HEK293T (cell line): ENCODE measurements around the gene DYNC1LI1.

Source experiments
- CTCF ChIA-PET: fragments of 350-600 bp; formaldehyde crosslinking; extraction: SDS; loops from one replicate; lab custom pipeline; 2021; ENCODE audit warnings: antibody characterized with exemption, inconsistent platforms; lab: Yijun Ruan, JAX
- POLR2A ChIA-PET: fragments of 350-600 bp; formaldehyde crosslinking; extraction: SDS; loops from one replicate; lab custom pipeline; 2020; ENCODE audit warnings: antibody characterized with exemption, inconsistent platforms; lab: Yijun Ruan, JAX
- DNase-seq: peaks from one replicate; pipeline ENCODE4 v3.0.0; 2012; ENCODE audit warnings: mixed read lengths; ENCODE audit errors: extremely low spot score
- ARNT ChIP-seq: fragments of 450-650 bp; IDR thresholded peaks from 2 replicates; pipeline ENCODE4 v1.6.1; 2017; ENCODE audit warnings: mild to moderate bottlenecking
- BHLHE40 ChIP-seq: fragments of 450-650 bp; IDR thresholded peaks from 2 replicates; pipeline ENCODE4 v1.6.1; 2016; ENCODE audit warnings: mild to moderate bottlenecking, moderate library complexity, borderline replicate concordance
- CTBP1 ChIP-seq: fragments of 450-650 bp; IDR thresholded peaks from 2 replicates; pipeline ENCODE4 v1.6.1; 2016; ENCODE audit warnings: borderline replicate concordance
- ELF4 ChIP-seq: fragments of 450-650 bp; IDR thresholded peaks from 2 replicates; pipeline ENCODE4 v1.6.1; 2017; ENCODE audit warnings: antibody characterized with exemption
- FOXA1 ChIP-seq: fragments of 450-650 bp; IDR thresholded peaks from 2 replicates; pipeline ENCODE4 v1.6.1; 2016; ENCODE audit warnings: mild to moderate bottlenecking
- FOXK2 ChIP-seq: fragments of 450-650 bp; IDR thresholded peaks from 2 replicates; pipeline ENCODE4 v1.6.1; 2016; ENCODE audit warnings: mild to moderate bottlenecking
- FOXM1 ChIP-seq: fragments of 450-650 bp; IDR thresholded peaks from 2 replicates; pipeline ENCODE4 v1.6.1; 2017; ENCODE audit warnings: mild to moderate bottlenecking, borderline replicate concordance
- HDGF ChIP-seq: fragments of 450-650 bp; IDR thresholded peaks from 2 replicates; pipeline ENCODE4 v1.6.1; 2017; ENCODE audit warnings: antibody characterized with exemption, borderline replicate concordance
- L3MBTL2 ChIP-seq: fragments of 450-650 bp; conservative IDR thresholded peaks from 2 replicates; pipeline ENCODE4 v1.6.1; 2016; ENCODE audit warnings: mild to moderate bottlenecking
- LEF1 ChIP-seq: fragments of 450-650 bp; IDR thresholded peaks from 2 replicates; pipeline ENCODE4 v1.6.1; 2017; ENCODE audit warnings: mild to moderate bottlenecking, borderline replicate concordance
- NFRKB ChIP-seq: fragments of 450-650 bp; IDR thresholded peaks from 2 replicates; pipeline ENCODE4 v1.6.1; 2016; ENCODE audit warnings: mild to moderate bottlenecking, moderate library complexity
- SP1 ChIP-seq: fragments of 450-650 bp; IDR thresholded peaks from 2 replicates; pipeline ENCODE4 v1.6.1; 2017
- SUZ12 ChIP-seq: fragments of 450-650 bp; IDR thresholded peaks from 2 replicates; pipeline ENCODE4 v1.6.1; 2016; ENCODE audit warnings: mild to moderate bottlenecking
- TARDBP ChIP-seq: fragments of 450-650 bp; IDR thresholded peaks from 2 replicates; pipeline ENCODE4 v1.6.1; 2016
- ZNF384 ChIP-seq: fragments of 450-650 bp; IDR thresholded peaks from 2 replicates; pipeline ENCODE4 v1.6.1; 2016
- TF ChIP-seq, protein P1 (sequence below): fragments of 450-650 bp; IDR thresholded peaks from 2 replicates; pipeline ENCODE4 v1.6.1; 2016

DYNC1LI1 gene

DNA sequence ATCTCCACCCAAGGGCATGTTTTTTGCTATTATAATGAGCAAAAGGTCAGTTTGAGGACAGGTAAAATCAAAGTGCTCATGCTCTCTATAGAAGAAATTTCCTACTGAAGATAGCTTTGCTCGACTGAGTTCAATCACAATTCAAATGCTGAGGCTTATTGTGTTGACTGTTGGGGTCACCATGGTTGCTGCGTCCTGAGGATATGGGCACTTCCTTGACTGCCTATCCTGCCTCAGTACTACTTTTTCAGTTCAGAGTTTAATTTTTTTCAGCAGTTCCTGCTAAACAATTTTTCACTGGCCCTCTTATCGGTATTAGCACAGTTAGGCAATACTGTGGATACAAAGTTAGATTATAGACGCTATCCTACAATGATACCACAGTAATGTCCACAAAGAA lies 64.2 kb downstream of the DYNC1LI1 start:
- POLR2A ChIA-PET: interaction anchor here (1.2 kb wide), 1 partner anchor 179 kb away, joined by 3 read pairs; the partner anchor contains the start of gene CNOT10
- no peak for DNase-seq
- no peak for TF ChIP-seq L3MBTL2
- no peak for TF ChIP-seq LEF1
- no peak for TF ChIP-seq FOXK2
- no peak for TF ChIP-seq FOXM1
- TF ChIP-seq SUZ12: no peak
- TF ChIP-seq HDGF: no peak
- TF ChIP-seq NFRKB: no peak
- no peak for TF ChIP-seq ARNT
- TF ChIP-seq TARDBP: no peak
- no peak for TF ChIP-seq CTBP1
- TF ChIP-seq, protein P1, sequence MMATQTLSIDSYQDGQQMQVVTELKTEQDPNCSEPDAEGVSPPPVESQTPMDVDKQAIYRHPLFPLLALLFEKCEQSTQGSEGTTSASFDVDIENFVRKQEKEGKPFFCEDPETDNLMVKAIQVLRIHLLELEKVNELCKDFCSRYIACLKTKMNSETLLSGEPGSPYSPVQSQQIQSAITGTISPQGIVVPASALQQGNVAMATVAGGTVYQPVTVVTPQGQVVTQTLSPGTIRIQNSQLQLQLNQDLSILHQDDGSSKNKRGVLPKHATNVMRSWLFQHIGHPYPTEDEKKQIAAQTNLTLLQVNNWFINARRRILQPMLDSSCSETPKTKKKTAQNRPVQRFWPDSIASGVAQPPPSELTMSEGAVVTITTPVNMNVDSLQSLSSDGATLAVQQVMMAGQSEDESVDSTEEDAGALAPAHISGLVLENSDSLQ: no peak
- no peak for TF ChIP-seq BHLHE40
- TF ChIP-seq ELF4: no peak
- TF ChIP-seq ZNF384: no peak
- TF ChIP-seq FOXA1: no peak
- no peak for TF ChIP-seq SP1
- CTCF ChIA-PET: no interaction called here

DNA sequence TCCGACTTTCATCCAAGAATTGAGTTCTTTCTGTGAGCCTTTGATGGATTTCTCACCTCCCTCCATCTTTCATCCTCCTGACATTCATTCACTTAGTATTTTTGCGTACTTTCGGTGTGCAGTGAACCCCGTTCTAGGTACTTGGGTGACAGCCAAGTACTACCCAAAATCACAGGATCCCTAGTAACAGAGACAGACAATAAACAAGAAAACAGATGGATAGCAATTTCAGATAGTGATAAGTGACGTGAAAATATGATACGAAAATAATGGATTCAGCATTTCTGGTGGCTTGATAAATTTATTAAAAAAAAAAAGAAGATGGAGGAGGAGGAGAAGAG lies 67.7 kb downstream of the DYNC1LI1 start:
- no peak for DNase-seq
- POLR2A ChIA-PET: no interaction called here
- TF ChIP-seq L3MBTL2: no peak
- TF ChIP-seq SUZ12: no peak
- no peak for TF ChIP-seq TARDBP
- no peak for TF ChIP-seq FOXM1
- TF ChIP-seq, protein P1: no peak
- no peak for TF ChIP-seq FOXA1
- CTCF ChIA-PET: no interaction called here

DNA sequence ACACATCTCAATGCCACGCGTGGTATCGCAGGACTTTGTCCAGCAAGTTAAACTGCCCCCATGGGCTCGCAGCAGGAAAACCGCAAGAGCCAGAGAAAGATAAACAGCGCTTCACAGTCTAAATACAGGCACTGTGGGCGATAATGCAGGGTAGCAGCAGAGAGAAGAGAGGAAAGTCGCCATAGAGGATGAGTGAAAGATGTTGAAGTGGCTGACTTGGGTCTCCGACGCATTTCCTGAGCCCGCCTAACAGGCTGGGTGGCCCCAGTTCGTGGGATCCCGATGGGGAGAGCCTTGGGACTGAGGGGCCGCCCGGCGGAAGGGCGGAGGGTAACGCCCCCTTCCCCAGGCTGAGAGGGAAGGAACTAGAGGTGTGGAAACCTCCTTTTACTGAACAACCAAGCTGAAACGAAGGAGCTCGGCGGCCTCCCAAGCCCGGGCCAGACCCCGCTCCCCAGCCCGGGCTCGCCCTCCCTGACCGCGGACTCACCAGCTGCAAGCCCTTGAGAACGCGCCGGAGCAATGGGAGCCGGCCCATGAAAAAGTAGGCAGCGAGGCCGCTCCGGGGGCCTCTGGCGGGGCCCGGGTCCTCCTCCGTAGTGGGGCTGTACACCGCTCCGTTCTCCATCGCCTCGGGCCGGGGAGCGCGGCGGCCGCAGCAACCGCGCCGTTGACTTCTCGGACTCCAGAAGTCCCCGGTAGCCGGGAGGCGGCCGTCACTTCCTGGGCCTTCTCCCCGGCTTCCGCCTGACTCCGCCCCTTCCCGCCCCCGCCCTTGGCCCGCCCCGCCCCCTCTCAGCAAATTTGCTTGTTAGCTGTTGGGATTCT lies 68.3 kb downstream of the DYNC1LI1 start, which contains the start of gene CMTM6:
Gene CMTM6 (minus strand): TSS at position 735 of the 828 bp plus-strand sequence. CDS start 107 bp downstream, at position 628.
- peak; percentile 94 for DNase-seq
- ChIA-PET CTCF (no interaction called here), POLR2A (no interaction called here)
- peak; percentile 13; the same call in 1 of the 2 replicates for TF ChIP-seq ELF4
- TF ChIP-seq FOXA1: no peak

DNA sequence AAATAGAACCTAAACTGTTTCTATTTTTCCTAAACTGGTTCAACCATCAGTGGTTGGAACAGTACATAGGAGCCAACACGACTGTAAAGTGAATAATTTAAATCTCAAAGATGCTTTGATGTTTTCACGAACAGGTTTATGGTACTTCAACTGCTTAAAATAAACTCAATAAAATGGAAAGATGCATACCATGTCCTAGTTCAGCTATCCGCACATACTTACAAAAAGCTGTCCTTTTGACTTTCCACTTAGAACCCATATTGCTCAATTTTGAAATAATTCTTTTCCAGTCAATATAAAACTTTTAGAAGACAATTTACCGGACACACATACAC lies 68.9 kb downstream of the DYNC1LI1 start:
- ChIA-PET POLR2A (no interaction called here), CTCF (no interaction called here)
- no peak for TF ChIP-seq HDGF
- TF ChIP-seq, protein P1: no peak
- 0 out of 2 replicates have a peak, but pooled peaks have one; percentile 40 for TF ChIP-seq CTBP1
- DNase-seq: no peak

DNA sequence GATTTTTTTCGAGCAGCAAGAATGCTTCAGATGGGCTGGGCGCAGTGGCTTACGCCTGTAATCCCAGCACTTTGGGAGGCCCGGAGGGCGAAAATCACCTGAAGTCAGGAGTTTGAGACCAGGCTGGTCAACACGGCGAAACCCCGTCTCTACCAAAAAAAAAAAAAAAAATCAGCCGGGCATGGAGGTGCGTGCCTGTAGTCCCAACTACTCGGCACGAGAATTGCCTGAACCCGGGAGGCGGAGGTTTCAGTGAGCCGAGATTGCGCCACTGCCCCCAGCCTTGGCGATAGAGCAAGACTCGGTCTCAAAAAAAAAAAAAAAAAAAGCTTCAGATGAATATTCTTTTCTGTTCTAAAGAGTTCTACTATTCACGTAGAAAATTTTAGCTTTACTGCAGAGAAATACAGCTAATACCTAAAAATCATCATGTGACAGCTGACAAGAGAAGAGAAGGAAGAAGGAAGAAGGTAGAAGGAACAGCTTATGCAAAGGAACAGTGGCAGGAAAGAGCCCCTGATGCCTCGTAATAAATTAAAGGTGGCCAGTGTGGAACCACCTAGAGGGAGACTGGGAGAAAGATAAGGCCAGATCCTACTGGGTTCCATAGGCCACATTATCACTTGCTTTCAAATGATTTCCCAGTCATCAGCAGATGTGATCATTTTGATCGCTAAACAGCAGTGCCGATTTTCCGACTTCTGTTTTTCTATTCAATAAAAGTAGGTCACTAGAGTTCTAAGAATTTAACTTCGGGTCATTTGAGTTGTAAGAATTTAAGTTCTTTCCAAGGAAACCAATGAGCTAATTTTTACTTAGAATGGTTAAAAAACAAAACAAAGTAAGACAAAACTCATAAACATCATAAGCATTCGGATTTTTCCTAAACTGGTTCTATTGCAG lies 69.5 kb downstream of the DYNC1LI1 start:
- TF ChIP-seq SUZ12: no peak
- TF ChIP-seq ZNF384: peak; percentile 84
- TF ChIP-seq, protein P1: peak; percentile 16; the same call in 1 of the 2 replicates
- no peak for DNase-seq
- POLR2A ChIA-PET: interaction anchor here (0.8 kb wide), 1 partner anchor 155 kb away, joined by 3 read pairs; no protein-coding TSS in a partner anchor
- CTCF ChIA-PET: no interaction called here

DNA sequence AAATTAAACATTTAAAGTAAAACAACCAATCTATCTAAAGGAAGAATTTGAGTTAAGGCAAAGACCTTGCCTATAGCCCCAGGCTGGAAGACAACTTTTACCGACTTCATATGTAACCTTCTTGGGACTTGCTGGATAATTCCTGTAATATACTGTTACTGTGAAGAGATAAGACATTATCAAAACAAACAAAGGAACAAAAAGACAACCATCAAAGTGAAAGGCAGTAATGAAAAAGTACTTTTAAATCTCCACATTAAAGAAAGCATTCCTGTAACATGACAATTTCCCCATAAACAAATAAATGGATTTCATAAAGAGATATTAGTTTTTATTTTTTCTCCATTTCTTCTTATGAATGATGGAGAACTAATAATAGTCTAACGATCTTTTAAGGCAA lies 70.4 kb downstream of the DYNC1LI1 start:
- ChIA-PET POLR2A (no interaction called here), CTCF (no interaction called here)
- TF ChIP-seq HDGF: no peak
- no peak for TF ChIP-seq FOXM1
- TF ChIP-seq L3MBTL2: no peak
- no peak for TF ChIP-seq FOXK2
- peak; percentile 64; the same call in 1 of the 2 replicates for TF ChIP-seq CTBP1
- no peak for DNase-seq
